ENCODE measurements around the gene WNT3A.

GRCh38 chr1:228064741-228065542, 58.1 kb downstream of the WNT3A start:
- TF ChIP-seq CTCF (conservative IDR thresholded peaks at IDR 0.05; ENCODE audit: low read depth, low read length): no peak
- TF ChIP-seq EZH2 (IDR thresholded peaks at IDR 0.05; ENCODE audit: low read length, unreplicated experiment): no peak
- TF ChIP-seq EZH2phosphoT487 (IDR thresholded peaks at IDR 0.05; ENCODE audit: borderline replicate concordance, low read length): no peak

All from PC-3 (cell line).